Measurements from ENCODE around the gene MTERF1.

The MTERF1 gene

GRCh38 chr7:91852263-91852741, 28.2 kb downstream of the MTERF1 start:
- no peaks in the 10 kb centered on the region for H3K27me3 ChIP-seq (replicated peaks)
- in situ Hi-C loops (cut with HindIII; ENCODE audit: low pct_ligation_motif_present, low sequenced_read_pairs), result no loop called here
- H3K4me3 ChIP-seq (ENCODE audit: low read depth, low read length), result no peak overlapping the region
- H3K27ac ChIP-seq, result no peak overlapping the region
- H3K36me3 ChIP-seq (replicated peaks), result no peaks in the 10 kb centered on the region
- peak; percentile 42 for TF ChIP-seq CTCF (IDR thresholded peaks at IDR 0.05; ENCODE audit: low read depth, low read length, missing control alignments)
- DNase-seq, result peak; percentile 49

- H3K4me3 ChIP-seq (ENCODE audit: low read depth, low read length), result no peak overlapping the region
- no peak overlapping the region for H3K27ac ChIP-seq
- in situ Hi-C loops (cut with HindIII; ENCODE audit: low pct_ligation_motif_present, low sequenced_read_pairs), result no loop called here
- H3K36me3 ChIP-seq (replicated peaks), result no peaks in the 10 kb centered on the region
- TF ChIP-seq CTCF (IDR thresholded peaks at IDR 0.05; ENCODE audit: low read depth, low read length, missing control alignments), result no peak
- DNase-seq, result peak; percentile 24
- H3K27me3 ChIP-seq (replicated peaks), result no peaks in the 10 kb centered on the region
Measured at GRCh38 chr7:91850455-91850854, 30.0 kb downstream of the MTERF1 start.

DNA sequence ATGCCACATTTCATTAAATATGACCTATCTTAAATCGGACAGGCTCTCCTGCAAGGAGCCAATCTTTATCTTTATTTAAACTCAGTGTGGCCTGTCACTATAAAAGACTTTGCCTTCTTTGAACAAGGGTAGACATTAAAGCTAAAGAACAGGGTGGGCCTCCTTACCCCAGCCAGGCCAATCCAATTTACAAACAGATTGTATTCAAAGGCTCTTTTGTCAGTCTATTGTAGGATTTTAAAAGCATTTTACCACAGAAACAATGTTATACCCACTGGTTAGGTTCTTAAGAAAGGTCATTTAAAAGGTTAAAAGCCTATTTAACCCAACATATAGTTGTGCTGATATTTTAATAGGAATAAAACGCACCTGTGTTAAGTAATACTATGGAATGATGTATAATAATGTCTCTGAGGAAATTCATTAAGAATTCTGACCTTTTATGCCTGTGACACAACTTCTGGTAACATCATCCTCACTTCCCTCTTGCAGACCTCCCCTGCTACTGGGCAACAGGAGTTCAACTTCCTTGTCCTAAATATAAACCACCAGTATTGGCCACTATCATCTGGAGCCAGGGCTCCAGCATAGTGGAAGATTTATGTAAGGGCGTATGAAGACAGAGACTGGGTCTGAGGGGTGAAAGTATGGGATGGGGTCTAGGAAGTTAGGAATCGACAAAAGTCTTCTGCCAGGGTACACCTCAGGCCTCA, 32.5 kb downstream of the MTERF1 start:
- DNase-seq, result no peak
- in situ Hi-C loops (cut with HindIII; ENCODE audit: low pct_ligation_motif_present, low sequenced_read_pairs), result no loop called here
- H3K36me3 ChIP-seq (replicated peaks), result no peaks in the 10 kb centered on the region
- no peaks in the 10 kb centered on the region for H3K27me3 ChIP-seq (replicated peaks)
- no peak overlapping the region for H3K27ac ChIP-seq
- no peak overlapping the region for H3K4me3 ChIP-seq (ENCODE audit: low read depth, low read length)
- no peak for TF ChIP-seq CTCF (IDR thresholded peaks at IDR 0.05; ENCODE audit: low read depth, low read length, missing control alignments)

DNA sequence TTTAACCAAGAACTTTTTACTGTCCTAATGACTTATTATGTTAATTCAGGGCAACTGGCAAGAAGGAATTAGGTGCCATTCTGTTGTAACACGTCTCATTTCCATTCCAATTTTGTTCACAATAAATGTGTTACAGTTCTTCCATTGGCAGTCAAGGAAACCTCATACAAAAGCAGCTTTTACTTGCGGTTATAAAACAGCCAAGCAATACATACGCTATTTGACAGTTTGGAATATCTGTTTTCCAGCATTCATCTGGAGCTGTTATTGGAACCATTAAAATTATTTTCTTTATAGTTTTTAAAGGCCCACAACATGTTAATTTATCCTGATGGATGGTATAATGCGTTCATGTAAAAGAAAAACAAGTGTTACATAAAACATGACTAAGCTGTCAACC, 33.3 kb downstream of the MTERF1 start:
- no peak for TF ChIP-seq CTCF (IDR thresholded peaks at IDR 0.05; ENCODE audit: low read depth, low read length, missing control alignments)
- Histone ChIP-seq H3K4me3 (ENCODE audit: low read depth, low read length) (no peak overlapping the region), H3K27me3 (replicated peaks) (no peaks in the 10 kb centered on the region), H3K27ac (no peak overlapping the region), H3K36me3 (replicated peaks) (no peaks in the 10 kb centered on the region)
- DNase-seq, result no peak
- in situ Hi-C loops (cut with HindIII; ENCODE audit: low pct_ligation_motif_present, low sequenced_read_pairs), result no loop called here

DNA sequence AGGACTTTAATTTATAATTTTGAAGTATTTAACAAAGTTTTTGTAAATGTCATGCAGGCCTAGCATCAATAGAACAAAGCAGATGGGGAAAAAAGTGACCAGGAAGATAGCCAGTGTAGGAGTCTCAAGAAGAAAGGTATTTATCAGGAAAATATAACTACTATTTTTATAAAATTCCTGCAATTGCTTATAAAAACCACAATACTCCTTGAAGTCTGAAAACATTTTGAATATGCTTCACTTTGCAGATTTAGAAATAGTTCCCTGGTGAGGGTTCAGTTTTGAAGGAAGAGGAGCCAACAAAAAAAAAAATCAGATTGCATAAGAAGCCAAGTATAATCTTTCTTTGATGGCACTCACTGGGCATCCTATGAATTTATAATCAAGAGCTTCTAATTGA, 34.1 kb downstream of the MTERF1 start:
- in situ Hi-C loops (cut with HindIII; ENCODE audit: low pct_ligation_motif_present, low sequenced_read_pairs), result no loop called here
- no peak for TF ChIP-seq CTCF (IDR thresholded peaks at IDR 0.05; ENCODE audit: low read depth, low read length, missing control alignments)
- Histone ChIP-seq H3K27ac (no peak overlapping the region), H3K4me3 (ENCODE audit: low read depth, low read length) (no peak overlapping the region), H3K36me3 (replicated peaks) (no peaks in the 10 kb centered on the region), H3K27me3 (replicated peaks) (no peaks in the 10 kb centered on the region)
- DNase-seq, result no peak

DNA sequence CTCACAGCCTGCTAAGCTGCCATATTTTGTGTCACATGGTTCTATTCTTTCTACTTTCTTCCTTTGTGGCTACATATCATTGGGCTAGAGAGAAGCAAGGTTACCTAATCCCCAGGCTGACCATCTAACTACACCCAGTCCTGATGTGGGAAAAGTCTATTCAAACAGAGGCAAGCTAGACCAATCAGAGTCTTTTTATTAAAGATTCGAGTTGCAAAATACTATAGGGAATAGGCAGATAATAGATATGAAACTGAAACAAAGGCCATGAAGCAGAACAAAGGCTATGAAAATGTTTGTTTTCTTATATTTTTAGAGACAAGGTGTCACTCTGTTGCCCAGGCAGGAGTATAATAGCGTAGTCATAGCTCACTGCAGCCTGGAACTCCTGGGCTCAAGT, 36.7 kb downstream of the MTERF1 start:
- Histone ChIP-seq H3K27ac (no peak overlapping the region), H3K36me3 (replicated peaks) (no peaks in the 10 kb centered on the region), H3K4me3 (ENCODE audit: low read depth, low read length) (no peak overlapping the region), H3K27me3 (replicated peaks) (no peaks in the 10 kb centered on the region)
- TF ChIP-seq CTCF (IDR thresholded peaks at IDR 0.05; ENCODE audit: low read depth, low read length, missing control alignments), result no peak
- in situ Hi-C loops (cut with HindIII; ENCODE audit: low pct_ligation_motif_present, low sequenced_read_pairs), result no loop called here
- no peak for DNase-seq

Data from brain microvascular endothelial cell (primary cell).